Fibroblast of lung (primary cell): ENCODE data around the gene ROBO1. TPM values are rescaled to one million over a fixed set of nuclear protein-coding genes. Genes with fewer than 3 reads are reported as not detected.

Source experiments
- DNase-seq, 2 donors: peaks; one replicate each; pipeline versions ENCODE4 v3.0.0 to v3.0.0-alpha.2; 2010; ENCODE audit warnings: low read depth in 2 of 2
- H2AFZ ChIP-seq: 2 replicates; pipeline ENCODE4 v1.5.1; 2012; ENCODE audit warnings: low read length, control low read depth, inconsistent platforms
- H3K27ac ChIP-seq: 2 replicates; pipeline ENCODE4 v1.5.1; 2011; ENCODE audit warnings: low read length, control low read depth; ENCODE audit not compliant: insufficient read depth
- H3K27me3 ChIP-seq: 2 replicates; pipeline ENCODE4 v1.5.1; 2011; ENCODE audit warnings: mild to moderate bottlenecking, low read length; ENCODE audit not compliant: control insufficient read depth, insufficient read depth
- H3K36me3 ChIP-seq: 2 replicates; pipeline ENCODE4 v1.5.1; 2011; ENCODE audit warnings: low read length; ENCODE audit not compliant: control insufficient read depth, insufficient read depth
- H3K4me1 ChIP-seq: 2 replicates; pipeline ENCODE4 v1.5.1; 2011; ENCODE audit warnings: low read length; ENCODE audit not compliant: control insufficient read depth, insufficient read depth; ENCODE audit errors: extremely low read depth
- H3K4me2 ChIP-seq: 2 replicates; pipeline ENCODE4 v1.5.1; 2011; ENCODE audit warnings: low read length, control low read depth; ENCODE audit not compliant: insufficient read depth; ENCODE audit errors: extremely low read depth
- H3K4me3 ChIP-seq, 4 experiments: fragments of 200-600 bp in 1 of 4; sonication (generic) in 1 of 4; replicated peaks in 1 of 4; 2 replicates each; pipeline ENCODE4 v1.5.1; 2011 to 2016; ENCODE audit warnings: low read length in 4 of 4, low read depth in 3 of 4, mild to moderate bottlenecking in 3 of 4, control low read depth in 2 of 4, inconsistent platforms in 1 of 4, mixed read lengths in 1 of 4; ENCODE audit not compliant: insufficient read depth in 1 of 4; ENCODE audit errors: control extremely low read depth in 1 of 4
- H3K79me2 ChIP-seq: 2 replicates; pipeline ENCODE4 v1.5.1; 2012; ENCODE audit warnings: mild to moderate bottlenecking, low read length, inconsistent platforms; ENCODE audit not compliant: control insufficient read depth, insufficient read depth
- H3K9ac ChIP-seq: 2 replicates; pipeline ENCODE4 v1.5.1; 2011; ENCODE audit warnings: mild to moderate bottlenecking, low read length, control low read depth; ENCODE audit not compliant: insufficient read depth
- H3K9me3 ChIP-seq: 2 replicates; pipeline ENCODE4 v1.5.1; 2012; ENCODE audit warnings: low read depth, low read length; ENCODE audit not compliant: control insufficient read depth, insufficient read depth
- H4K20me1 ChIP-seq: 2 replicates; pipeline ENCODE4 v1.5.1; 2011; ENCODE audit warnings: low read length; ENCODE audit not compliant: control insufficient read depth, insufficient read depth; ENCODE audit errors: extremely low read depth
- CTCF ChIP-seq, 2 donors: IDR thresholded peaks in 1 of 2; conservative IDR thresholded peaks in 1 of 2; 1 replicate in 1 of 2; 2 replicates in 1 of 2; pipeline ENCODE4 v1.5.1; 2011 to 2012; ENCODE audit warnings: low read length in 2 of 2, control low read depth in 1 of 2, inconsistent platforms in 1 of 2, low read depth in 1 of 2, mild to moderate bottlenecking in 1 of 2
- EZH2 ChIP-seq: IDR thresholded peaks from 2 replicates; pipeline ENCODE4 v1.5.1; 2012; ENCODE audit warnings: low read length, control low read depth, mild to moderate bottlenecking; ENCODE audit errors: missing control alignments
- polyA plus RNA-seq, 2 donors: library from polyadenylated mRNA; depleted of rRNA in 1 of 2; stranded (reverse) in 1 of 2; unstranded in 1 of 2; fragments of >200 nt; gene quantifications; 2 replicates each; pipeline ENCODE4 v1.2.1, GENCODE V29; 2011 to 2012; ENCODE audit warnings: missing spikeins in 1 of 2
- total RNA-seq: library from RNA; depleted of rRNA; stranded (reverse); fragments of >200 nt; gene quantifications from 2 replicates; pipeline ENCODE4 v1.2.1, GENCODE V29; 2014

Gene ROBO1
- total and polyA plus RNA-seq, 2 donors (not counting 1 experiment from before 2014, with no cell fraction given): 53.8 to 104 TPM

GRCh38 chr3:79162653-79163052 is 605.1 kb downstream of the ROBO1 start:
- H4K20me1 ChIP-seq: no peaks in the 10 kb centered on the region
- H3K36me3 ChIP-seq: no peaks in the 10 kb centered on the region
- no peak overlapping the region for H3K9ac ChIP-seq
- H3K27me3 ChIP-seq: no peaks in the 10 kb centered on the region
- TF ChIP-seq EZH2 (no peak), CTCF (conservative IDR thresholded peaks at IDR 0.05 in 1 of 2, IDR thresholded peaks at IDR 0.05 in 1 of 2; ENCODE audit: low read depth in 1 of 2, low read length in 2 of 2) (no peak)
- no peak overlapping the region for H3K4me2 ChIP-seq
- no peak overlapping the region for H3K27ac ChIP-seq
- H3K4me3 ChIP-seq: no peak overlapping the region
- DNase-seq: peak; percentile 18 to 20
- no peaks in the 10 kb centered on the region for H3K79me2 ChIP-seq
- H3K4me1 ChIP-seq: peaks cover 9% of the 10 kb centered on the region
- H3K9me3 ChIP-seq: no peaks in the 10 kb centered on the region
- H2AFZ ChIP-seq: no peak overlapping the region

GRCh38 chr3:79161941-79162340 is 605.9 kb downstream of the ROBO1 start:
- Histone ChIP-seq H3K4me3 (no peak overlapping the region), H3K27me3 (no peaks in the 10 kb centered on the region), H3K36me3 (no peaks in the 10 kb centered on the region), H3K27ac (no peak overlapping the region), H4K20me1 (no peaks in the 10 kb centered on the region), H3K4me2 (no peak overlapping the region), H2AFZ (no peak overlapping the region), H3K4me1 (peaks cover 2% of the 10 kb centered on the region), H3K79me2 (no peaks in the 10 kb centered on the region), H3K9ac (no peak overlapping the region), H3K9me3 (no peaks in the 10 kb centered on the region)
- TF ChIP-seq CTCF (conservative IDR thresholded peaks at IDR 0.05 in 1 of 2, IDR thresholded peaks at IDR 0.05 in 1 of 2; ENCODE audit: low read depth in 1 of 2, low read length in 2 of 2): no peak
- TF ChIP-seq EZH2: no peak
- DNase-seq: peak in 1 of 2 donors; percentile 12

DNA sequence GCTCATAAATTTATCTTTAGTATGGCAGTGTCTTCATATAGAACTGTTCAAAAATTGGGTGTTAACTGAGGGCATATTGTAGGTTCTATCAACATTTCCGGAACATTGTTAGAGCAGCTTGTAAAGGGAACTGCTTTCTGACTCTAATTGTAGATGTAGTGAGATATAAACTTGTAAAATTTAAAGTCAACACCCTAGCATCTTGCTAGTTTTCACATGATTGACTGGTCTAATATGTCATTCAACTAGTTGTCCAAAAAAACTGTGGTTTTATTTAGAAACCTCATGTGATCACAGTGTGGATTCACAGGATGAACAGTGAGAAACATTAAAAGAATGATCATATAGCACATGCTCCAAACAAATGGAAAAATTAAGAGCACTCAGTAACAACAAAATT is 607.4 kb downstream of the ROBO1 start:
- Histone ChIP-seq H3K4me1 (no peaks in the 10 kb centered on the region), H3K4me2 (no peak overlapping the region), H3K27ac (no peak overlapping the region), H3K4me3 (no peak overlapping the region), H3K9me3 (no peaks in the 10 kb centered on the region), H3K79me2 (no peaks in the 10 kb centered on the region), H3K9ac (no peak overlapping the region), H2AFZ (no peak overlapping the region), H4K20me1 (no peaks in the 10 kb centered on the region), H3K27me3 (no peaks in the 10 kb centered on the region), H3K36me3 (no peaks in the 10 kb centered on the region)
- TF ChIP-seq EZH2 (no peak), CTCF (conservative IDR thresholded peaks at IDR 0.05 in 1 of 2, IDR thresholded peaks at IDR 0.05 in 1 of 2; ENCODE audit: low read depth in 1 of 2, low read length in 2 of 2) (no peak)
- DNase-seq: no peak
